GM19025 (cell line): ENCODE measurements around the gene GART.
A peak's percentile ranks its signal among the peaks of the same experiment; 100 is the strongest.
"Not testable (repeated sequence)": the region's sequence is repeated elsewhere in the genome, so short reads cannot be mapped to it uniquely, and the experiment has no call there.

Source experiments
- ATAC-seq: cut with Tn5 transposase; IDR thresholded peaks from one replicate; pipeline ENCODE4 v1.9.1; 2021; ENCODE audit warnings: mild to moderate bottlenecking, low read depth, moderate library complexity; ENCODE audit not compliant: unreplicated experiment

Gene GART

GRCh38 chr21:33522297-33522952 is 19.5 kb downstream of the GART start:
- no peak for ATAC-seq

- no peak for ATAC-seq
These were observed 23.0 kb downstream of the GART start for GRCh38 chr21:33518899-33519298.

GRCh38 chr21:33514229-33514628 is 27.7 kb downstream of the GART start:
- no peak for ATAC-seq

GRCh38 chr21:33512481-33512880 is 29.4 kb downstream of the GART start:
- no peak for ATAC-seq

GRCh38 chr21:33511639-33512038 is 30.3 kb downstream of the GART start:
- ATAC-seq, result no peak

- ATAC-seq, result no peak
These were observed 31.1 kb downstream of the GART start for GRCh38 chr21:33510826-33511225.

GRCh38 chr21:33507003-33507402 is 34.9 kb downstream of the GART start:
- not testable (repeated sequence) for ATAC-seq

GRCh38 chr21:33505833-33506232 is 36.1 kb downstream of the GART start:
- no peak for ATAC-seq

GRCh38 chr21:33496345-33496744 is 45.6 kb downstream of the GART start:
- no peak for ATAC-seq

- ATAC-seq, result no peak
These were observed 46.2 kb downstream of the GART start for GRCh38 chr21:33495743-33496142.

GRCh38 chr21:33493756-33494155 is 48.2 kb downstream of the GART start:
- no peak for ATAC-seq

- no peak for ATAC-seq
These were observed 49.3 kb downstream of the GART start for GRCh38 chr21:33492571-33492970.

- peak; percentile 97 for ATAC-seq
These were observed 50.4 kb downstream of the GART start, which contains the start of gene DNAJC28 for GRCh38 chr21:33491373-33492102. DNAJC28 (minus strand) TSS chr21:33491716; CDS start chr21:33489393, 2,323 bp downstream.

GRCh38 chr21:33490991-33491372 is 50.9 kb downstream of the GART start:
- ATAC-seq, result no peak

GRCh38 chr21:33488936-33489335 is 53.0 kb downstream of the GART start:
- no peak for ATAC-seq

GRCh38 chr21:33487996-33488395 is 53.9 kb downstream of the GART start:
- ATAC-seq, result no peak

GRCh38 chr21:33481314-33481943 is 60.5 kb downstream of the GART start:
- ATAC-seq, result no peak

GRCh38 chr21:33480481-33481103 is 61.3 kb downstream of the GART start:
- ATAC-seq, result no peak

GRCh38 chr21:33479679-33480480 is 62.0 kb downstream of the GART start, which contains the start of gene TMEM50B:
TMEM50B (minus strand) TSS chr21:33479974; CDS start chr21:33468885, 11,089 bp downstream.
- peak; percentile 93 for ATAC-seq
